Stimulated activated CD4-positive, alpha-beta T cell treated with anti-CD3 and anti-CD28 coated beads, Interleukin-1b, Interleukin-23, amount 100 ng/mL, for 24 hours (primary cell): Measurements from ENCODE around the gene SOD3.

Experiments
- DNase-seq, 4 experiments: peaks; one replicate each; pipeline ENCODE4 v3.0.0-alpha.2; 2020; ENCODE audit warnings: low read depth in 4 of 4, low spot score in 1 of 4

The SOD3 gene

DNA sequence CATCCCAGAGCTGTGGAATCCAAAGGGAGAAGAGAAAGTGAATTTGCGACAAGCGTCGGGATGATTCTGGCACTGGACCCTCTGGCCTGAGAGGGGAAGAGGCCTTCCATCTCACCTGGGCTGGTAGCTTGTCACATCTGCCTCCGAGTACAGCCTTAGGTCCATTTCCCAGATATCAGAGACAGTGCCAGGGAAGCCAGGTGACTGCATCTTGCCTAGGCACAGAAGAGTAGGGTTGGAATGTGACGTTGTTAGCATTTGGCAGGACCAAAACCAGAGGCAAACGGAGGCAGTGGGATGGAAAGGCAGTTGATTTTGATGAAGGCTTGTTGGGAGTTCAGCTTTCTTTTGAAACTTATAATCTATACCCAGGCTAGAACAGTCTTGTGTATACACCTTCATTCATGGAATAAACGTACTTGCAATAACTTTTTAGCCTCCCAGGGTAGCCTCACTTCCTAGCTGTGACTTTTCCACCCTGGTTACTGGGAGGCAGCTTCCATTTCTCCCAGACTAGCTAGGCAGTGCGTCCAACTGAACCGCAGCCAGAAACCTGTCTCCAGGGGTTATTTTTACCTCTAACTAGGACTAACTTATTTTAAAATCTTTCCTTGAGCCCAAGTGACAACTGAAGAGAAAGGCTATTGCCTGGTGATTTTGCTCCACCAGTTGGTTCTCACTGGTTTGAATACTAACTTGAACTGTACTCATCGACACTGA is 5.9 kb downstream of the SOD3 start:
- DNase-seq = no peak

DNA sequence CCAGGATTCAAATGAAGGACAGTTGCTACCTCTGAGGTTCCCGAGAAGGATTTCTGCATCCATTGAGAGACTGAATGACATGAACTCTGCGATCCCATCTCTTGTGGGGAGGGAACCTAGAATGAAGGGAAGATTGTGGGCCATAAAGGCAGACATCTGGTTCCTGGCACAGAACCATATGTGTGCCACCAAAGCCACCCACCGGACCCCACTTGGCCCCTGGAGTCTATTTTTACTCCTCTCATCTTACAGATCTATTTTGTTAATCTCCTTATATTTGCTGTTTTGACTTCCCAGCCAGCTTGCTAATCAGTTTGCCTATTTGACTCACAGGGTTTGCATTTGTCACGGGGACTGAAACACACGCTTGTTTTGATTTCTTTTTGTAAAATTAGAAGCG is 7.3 kb downstream of the SOD3 start:
- DNase-seq = no peak

DNA sequence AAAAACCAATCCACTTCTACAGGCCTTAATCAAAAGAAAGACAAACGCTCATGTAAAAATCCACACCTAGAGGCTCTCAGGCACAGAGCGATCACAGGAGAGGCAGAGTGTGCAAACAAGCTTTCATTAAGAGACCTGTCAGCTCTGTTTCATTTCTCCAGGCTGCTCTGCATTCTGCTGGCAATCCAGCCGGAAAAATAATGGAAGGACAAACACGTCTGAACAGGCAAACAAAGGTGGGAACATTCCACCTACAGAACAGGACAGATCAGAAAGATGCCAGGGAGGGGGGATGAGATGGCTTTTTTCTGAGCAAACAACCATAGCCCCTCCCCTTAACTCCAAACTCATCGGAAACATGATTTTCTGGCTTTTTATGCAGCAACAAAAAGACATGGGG is 9.7 kb downstream of the SOD3 start:
- no peak for DNase-seq

DNA sequence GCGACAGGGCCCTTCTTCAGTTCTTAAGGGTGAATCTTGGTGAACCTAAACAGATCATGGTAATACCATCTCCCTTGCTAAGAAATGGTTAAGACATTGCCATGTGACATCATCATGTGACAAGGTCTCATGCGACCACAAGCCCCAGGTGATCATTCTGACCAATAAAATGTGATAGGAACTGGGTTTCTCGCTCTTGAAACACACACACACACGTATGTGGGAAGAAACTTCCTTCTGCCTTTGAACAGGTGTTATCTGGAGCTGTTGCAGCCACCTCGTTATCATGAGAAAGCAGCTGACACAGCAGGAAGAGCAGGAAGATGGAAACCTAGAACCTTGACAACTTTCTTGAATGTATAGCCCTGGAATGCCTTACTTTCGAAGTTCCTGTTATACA is 10.2 kb downstream of the SOD3 start:
- no peak for DNase-seq

DNA sequence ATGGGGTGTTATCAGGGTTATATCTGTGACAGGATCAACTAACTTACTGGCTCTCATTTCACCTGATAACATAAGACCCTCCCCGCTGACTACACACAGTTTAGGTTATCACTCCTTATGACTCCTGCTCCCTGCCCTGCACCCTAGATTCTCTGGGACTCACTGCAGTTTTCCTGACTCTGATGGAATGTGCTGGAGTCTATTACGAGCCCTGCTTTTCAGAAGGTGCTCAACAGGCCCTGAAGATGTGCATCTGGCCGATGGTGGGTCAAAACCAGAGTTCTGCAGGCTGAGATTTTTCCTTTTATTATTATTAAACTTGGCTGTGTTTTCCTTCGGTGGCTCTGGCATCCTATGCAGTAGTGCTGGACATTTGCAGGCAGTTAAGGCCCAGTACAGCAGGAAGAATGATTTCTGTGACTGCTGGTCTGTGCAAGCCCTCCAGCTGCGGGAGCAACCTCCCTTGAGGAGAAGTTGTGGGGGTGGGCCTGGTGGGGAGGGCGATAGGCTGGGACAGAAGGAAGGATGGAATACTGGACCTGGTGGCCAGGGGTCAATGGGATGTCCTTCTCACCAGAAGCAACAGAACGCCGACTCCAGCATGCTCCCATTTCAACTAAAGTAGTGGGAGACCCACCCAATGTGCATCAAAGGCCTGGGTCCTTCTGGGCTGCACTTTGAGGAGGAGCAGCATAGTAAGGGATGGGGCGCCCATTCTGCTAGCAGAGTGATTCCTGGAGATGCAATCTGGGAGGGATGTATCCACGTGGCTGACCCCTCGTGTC is 11.0 kb downstream of the SOD3 start:
- no peak for DNase-seq

DNA sequence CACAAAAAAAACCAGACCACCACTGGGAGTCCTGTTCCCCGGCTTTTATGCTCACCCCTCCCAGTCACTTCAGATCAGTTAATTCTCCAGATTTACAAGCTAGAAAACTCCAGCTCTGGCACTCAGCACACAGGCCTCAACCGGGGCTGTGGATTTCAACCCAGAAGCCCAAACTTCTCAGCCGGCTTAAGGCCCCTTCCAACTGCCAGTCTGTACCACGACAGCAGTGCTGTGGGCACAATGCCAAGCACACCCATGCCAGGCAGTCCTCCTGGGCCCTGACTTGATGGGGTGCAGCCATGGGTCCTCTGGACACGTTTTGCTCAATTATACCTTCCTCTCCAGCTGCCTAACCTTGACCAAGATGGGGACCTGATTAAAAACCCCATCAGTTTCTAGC is 12.2 kb downstream of the SOD3 start:
- no peak for DNase-seq

DNA sequence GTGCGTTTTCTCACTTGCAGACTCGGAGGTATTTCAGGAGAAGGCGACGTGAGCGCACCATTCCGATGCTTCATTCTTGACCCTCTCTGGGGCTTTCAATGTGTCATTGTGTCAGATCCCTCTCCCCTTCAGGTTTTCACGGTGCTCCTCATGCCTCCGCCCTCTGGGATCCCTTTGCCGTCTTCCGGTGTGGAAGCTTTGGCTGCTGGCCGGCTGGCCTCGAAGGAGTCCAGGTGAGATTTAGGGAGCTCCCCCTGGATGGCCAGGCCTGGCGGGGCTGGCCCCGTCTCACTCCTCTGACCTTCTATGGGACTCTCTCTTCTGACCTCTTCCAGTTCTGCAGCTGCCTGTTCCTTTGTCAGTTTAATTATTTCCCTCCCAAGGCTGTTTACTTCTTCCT is 12.9 kb downstream of the SOD3 start:
- no peak for DNase-seq

DNA sequence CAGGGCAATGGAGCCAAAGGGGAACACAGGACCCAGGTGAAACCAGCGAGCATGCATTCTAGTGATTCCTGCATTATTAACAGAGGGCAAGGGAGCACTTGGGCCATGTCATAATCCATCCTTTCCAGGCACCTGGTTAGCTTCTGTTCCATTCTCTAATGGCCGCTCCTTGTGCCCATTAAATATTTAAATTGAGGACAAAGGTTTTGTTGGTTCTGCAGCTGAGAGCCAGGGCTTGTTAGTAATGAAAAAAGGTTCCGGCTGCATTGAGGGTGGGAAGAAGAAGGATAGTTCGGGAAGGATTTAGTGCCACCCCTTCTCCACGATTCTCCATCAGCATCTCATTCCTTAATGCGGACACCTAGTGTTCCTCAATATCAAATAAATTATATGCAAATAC is 13.6 kb downstream of the SOD3 start:
- DNase-seq = no peak

DNA sequence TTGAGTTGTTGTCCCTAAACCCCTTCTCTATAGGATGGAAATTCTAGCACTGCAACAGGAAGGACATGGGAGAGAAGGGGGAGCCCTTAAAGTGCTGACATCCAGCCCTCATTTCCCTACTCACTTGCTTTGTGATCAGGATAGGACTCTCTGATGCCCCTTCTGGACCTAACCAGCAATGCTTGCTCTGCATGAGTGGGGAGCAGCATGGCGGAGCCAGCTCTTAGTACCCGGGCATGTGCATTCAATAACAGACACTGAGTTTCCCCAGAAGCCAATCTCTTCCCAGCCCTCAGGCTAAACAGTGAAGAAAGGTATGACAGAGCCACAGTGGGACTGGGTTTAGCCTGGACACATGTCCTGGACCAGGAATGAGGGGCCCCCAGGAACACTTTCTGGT is 14.0 kb downstream of the SOD3 start:
- no peak for DNase-seq

DNA sequence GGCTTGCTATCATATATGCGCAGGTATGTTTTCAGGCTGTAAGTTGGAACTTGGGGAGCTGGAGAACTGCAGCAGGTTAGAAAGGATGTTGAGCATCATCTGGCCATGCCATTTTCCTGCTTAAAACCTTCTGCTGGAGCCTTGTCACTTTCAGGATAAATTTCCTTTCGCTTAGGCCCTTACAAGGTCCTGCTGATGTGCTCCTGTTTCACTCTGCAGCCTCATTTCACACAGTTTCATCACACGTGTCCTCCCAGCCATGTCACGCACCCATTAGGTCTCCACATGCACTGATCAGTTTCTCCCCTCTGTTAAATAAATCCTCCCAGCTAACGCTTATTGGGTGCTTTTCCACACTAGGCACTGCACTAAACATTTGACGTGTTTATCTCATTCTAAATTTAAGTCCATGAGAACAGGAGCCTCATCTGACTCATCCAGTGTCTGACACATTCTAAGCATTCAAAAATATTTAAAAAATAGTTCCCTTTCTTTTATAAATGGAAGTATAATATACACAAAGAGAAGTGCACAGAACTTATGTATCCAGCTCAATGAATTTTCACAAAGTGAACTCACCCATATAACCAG is 14.5 kb downstream of the SOD3 start:
- DNase-seq = no peak

DNA sequence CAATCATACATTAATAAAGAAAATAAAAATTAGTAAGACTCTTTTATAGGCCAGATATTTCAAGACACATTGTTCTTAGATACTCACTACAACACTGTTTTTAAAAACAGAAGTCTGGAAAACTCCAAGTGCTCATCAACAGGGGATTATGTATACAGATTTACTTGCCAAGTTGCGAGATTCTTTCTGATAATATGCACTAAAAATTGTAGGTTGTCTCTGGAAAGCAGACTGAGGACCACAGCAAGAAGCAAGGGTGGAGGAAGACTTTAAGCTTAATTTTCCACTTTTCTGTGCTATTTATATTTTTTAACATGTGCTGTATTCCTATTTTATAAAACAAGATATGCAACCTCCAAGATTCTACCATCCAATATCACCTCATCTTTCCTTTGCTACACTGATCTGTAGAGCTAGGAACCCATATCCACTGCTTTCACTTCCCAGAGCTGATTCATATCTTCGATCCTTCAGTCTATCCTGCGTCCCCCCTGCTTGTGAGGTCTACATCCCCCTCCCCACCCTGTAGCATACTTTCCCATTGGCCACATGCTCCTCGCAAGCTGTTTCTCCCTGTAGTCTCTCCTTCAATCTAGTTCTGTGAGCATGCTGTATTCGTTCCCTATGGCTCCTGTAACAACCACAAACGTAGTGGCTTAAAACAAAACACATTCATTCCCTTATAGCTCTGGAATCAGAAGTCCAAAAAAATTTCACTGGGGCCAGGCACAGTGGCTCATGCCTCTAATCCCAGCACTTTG is 15.7 kb downstream of the SOD3 start:
- DNase-seq = no peak

DNA sequence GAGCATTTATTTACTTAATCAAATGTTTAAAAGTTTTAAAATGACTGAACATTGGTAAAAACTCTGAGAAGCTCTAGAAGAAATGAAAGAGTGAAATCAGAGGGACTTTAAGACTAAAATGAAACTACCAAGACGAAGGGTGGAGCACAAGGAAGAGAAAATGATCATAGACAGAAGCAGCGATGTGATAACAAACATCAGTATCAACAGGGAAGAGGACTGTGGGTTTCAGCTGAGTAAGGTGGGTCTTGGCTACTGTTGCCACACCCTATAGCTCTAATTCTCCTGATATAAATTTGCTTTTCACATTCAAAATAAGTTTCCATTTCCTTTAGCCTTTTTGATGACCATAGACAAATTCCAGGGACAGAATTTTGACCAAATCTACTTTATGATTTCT is 18.4 kb downstream of the SOD3 start:
- DNase-seq = no peak

DNA sequence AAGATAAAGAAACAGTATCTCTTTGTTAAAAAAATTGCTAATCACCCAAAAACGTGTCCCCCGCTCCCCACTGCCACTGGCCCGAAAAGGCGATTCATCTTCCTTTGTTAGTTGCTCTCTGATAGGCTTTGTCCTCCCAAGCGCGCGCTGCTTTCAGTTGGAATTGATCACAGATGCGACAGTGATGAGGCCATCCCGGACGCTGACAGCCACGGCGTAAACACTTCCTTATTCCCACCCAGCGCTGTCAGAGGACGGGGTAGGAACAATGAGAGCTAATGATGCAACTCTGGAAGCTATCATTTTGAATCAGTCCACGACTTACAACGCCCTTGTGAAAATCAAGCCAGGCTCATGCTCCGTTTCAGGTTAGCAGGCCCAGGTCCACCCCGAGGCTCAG is 21.4 kb downstream of the SOD3 start:
- no peak for DNase-seq

DNA sequence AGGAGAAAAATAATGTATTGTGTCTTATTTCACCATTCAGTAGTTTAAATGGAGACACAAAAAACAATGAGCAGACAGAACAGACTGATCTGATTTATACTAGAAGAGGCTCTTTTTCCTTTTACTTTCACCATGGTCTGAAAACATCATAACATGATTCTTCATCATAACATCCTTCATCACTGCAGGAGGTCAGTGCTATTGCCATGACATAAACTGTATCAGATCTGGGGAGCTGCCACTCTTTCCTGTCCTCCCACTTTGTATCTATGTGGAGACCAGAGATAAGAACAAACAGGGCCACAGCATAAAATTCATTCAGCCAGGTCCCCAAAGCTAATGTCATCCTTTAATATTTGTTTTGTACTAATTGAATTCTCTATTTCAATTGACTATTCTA is 25.2 kb downstream of the SOD3 start:
- no peak for DNase-seq

DNA sequence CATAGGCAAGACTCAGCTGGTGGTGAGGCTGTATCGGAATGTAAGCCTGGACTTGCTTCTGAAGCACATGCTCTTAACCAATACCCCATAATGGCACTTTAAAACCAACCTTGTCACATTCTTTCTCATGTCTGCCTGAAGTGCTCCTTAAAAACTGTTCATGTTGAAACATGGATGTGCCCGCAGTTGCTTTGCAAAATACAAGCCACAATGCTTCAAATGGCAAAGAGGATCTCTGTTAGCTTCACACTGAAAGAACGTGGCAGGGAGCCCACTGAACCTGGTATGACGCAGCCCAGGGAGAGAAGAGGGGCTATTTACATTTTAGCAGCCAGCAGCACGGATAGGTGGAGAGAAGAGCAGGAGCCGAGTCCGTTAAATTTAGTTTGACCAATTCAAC is 29.3 kb downstream of the SOD3 start:
- no peak for DNase-seq

DNA sequence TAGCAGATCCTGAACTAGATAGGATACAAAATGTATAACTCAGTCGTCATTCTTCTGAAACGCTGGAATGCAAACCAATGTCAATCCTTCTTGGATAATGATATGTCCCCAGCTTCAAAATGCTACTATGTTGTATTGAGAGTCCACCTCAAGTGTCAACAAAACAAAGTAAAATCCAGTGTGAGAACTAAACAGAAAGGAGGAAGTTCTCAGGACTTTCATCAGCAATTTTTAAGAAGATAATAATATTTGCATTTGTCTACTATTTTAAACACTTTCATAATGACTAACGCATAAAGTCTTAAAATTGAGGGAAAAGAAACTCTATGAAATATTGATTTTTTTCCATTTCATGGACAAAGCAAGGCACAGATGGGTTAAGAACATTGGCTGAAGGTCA is 36.3 kb downstream of the SOD3 start:
- no peak for DNase-seq

DNA sequence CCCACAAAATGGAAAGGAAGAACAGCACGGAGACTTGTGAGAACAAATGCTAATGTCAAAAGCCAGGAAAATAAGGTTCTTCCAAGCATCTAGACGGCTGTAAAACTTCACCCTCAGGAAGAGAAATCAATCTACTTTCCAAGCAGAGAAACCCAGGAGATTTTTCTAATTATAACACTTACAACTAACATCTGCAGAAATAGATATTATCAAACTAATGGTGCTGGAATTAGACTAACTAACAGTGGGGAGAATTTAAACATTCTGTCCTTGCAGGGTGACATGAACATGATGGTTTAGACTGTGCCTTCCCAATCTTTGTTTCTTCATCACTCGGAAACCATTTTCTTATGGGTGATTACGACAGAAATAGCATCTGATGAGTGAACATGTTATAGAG is 40.3 kb downstream of the SOD3 start:
- no peak for DNase-seq

DNA sequence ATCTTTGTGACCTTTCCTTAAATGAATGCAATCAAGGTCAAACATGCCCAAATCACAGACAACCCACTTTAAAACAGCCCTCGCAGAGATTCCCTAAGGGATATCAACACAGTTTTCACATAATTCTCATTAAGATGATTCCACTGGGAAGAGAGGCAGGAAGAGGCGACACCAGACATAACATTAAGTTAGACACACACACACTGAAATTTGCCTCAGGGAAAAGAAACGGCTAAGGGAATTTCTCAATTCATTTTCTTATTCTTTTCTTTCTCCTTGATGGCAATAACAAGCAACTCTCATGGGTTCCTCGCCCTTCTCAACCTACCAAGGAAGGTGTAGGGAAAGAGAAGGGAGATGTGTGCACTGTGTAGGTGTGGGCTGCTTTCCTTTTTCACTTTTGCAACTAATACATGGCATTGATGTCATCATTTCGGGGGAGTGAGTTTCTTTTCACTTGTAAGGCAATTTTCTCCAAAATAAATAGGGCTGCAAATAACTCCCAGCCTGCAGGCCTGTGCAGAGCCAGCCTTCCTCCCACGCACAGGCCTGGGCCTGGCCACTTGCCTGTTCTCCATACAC is 41.4 kb downstream of the SOD3 start:
- no peak for DNase-seq

DNA sequence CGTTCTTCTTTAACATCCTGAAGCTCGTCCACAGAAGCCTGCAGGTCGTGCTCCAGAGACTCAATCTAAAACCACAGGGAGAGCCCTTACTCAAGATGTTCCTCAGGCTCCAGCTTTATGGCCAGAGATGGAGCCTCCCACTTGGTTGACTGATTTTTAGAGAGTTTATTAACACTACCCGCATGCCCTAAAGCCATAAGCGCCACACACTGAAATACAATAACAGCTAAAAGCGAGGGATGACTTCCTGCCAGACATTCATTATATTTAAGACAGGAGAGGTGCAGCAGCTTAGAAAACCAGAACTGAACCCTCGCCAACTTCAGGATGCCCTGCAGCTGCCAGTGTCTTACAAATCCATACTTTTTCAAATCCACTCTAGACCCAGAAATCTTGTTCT is 42.0 kb downstream of the SOD3 start:
- DNase-seq = no peak

DNA sequence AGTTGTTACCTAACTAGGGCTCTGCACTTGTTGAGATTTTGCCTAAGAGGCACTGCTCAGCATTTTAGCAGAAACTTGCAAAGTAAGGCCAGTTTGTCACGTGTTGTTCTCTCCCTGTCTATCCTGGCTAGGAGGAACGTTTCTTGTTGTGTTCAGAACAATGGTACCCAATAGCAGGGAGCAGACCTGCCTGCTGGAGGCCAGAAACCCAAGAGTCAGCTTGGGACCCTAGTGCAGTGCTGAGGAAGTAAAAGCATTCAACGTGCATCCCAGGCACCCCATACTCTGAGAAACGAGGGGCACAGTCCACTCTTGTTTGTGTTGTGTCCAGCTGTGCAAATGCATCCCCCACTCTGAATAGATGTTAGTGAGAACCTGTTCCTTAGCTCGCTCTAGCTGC is 42.4 kb downstream of the SOD3 start:
- DNase-seq = no peak

DNA sequence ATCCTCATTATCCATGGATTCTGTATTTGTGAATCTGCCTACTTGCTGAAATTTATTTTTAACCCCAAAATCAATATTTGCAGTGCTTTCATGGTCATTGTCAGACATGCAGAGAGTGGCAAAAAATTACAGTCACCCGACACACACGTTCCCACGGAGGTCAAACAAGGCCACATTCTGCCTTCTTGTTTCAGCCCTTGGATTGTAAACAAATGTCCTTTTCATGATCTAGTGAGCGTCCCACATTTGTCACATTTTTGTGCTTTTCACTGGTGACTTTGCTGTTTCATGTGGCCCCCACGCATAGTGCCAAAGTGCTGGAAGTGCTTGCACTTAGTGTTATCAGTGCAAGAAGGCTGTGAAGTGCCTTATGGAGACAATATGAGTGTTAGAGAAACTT is 45.0 kb downstream of the SOD3 start:
- DNase-seq = no peak
